Raji (cell line): Measurements from ENCODE around the gene OCRL.

ENCODE experiments used
- POLR2A ChIP-seq: IDR thresholded peaks from 2 replicates; pipeline ENCODE4 v1.6.1; 2011; ENCODE audit warnings: low read depth, low read length, control low read depth; ENCODE audit not compliant: insufficient read depth

OCRL gene

GRCh38 chrX:129599499-129599898, 59.4 kb downstream of the OCRL start:
- no peak for TF ChIP-seq POLR2A

DNA sequence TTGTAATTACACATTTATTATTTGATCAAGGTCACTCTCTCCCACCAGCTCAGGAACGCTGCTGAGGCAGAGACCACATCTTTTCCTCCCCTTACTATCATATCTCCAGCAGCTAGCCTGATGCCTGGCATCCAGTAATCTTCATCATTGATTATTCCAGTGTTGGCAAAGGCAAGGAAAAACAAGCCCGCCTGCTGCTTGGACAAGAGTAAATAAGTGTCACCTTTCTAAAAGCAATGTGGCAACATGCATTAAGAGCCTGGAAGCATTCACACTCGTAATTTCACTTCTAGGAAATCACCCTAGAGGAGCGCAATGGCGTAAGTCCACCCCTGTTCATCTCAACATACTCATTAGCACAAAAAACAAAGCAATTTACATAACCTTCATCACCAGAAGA, 59.9 kb downstream of the OCRL start:
- TF ChIP-seq POLR2A: no peak

DNA sequence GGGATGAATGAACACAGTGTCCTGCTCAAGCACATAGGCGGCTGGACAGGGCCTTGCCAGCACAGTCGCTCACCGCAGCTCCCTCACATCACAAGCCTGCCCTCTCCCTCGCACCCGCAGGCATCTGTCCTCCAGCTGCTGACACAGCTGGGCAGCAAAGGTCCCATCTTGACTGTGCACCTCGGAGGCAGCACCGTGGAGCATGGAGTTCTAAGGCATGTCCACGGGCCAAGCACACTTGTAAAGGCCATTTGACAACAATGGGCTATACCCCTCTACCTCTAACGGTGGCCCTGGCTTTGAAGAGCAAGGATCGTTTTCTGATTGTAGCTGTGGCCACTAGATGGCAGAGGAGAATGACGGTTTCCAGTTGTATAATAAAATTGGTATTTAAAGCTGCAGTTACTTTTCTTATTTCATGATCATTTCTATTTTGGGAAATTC, 60.9 kb downstream of the OCRL start:
- TF ChIP-seq POLR2A: no peak

GRCh38 chrX:129606918-129607317, 66.9 kb downstream of the OCRL start:
- TF ChIP-seq POLR2A: no peak

DNA sequence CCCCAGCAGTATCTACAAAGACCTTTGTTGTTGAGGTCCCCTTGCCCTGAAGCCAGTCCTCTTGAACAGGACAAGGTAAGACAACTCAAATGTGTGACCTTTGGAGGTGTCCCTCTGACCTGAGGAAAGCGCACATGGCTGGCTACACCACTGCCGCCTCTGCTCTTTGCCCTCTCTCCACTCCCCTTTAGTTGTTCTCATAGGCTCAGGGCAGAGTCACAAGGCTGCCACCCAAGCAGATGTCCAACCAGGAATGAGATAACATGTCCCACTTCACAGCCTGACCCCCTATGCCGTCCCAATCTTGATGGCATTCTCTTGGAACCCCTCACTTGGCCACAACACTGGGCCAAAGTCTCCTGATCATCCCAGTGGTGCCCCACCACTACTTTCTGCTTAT, 68.4 kb downstream of the OCRL start:
- TF ChIP-seq POLR2A: no peak

DNA sequence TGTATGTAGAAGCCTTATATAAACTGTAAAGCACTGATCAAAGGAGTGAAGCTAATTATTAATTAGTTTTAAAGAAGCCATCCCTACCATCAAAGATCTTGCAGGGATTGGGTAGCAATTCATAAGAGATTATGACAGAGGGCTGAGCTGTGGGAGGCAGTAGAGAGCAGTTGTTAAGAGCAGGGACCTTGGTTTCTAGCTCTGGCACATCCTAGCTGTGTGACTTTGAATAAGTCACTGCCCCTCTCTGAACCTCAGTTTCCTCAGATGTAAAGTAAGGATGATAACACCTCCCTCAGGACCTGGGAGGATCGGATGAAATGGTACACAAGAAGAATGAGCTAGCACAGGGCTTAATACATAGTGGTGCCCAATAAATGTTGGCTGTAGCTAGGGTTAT, 69.3 kb downstream of the OCRL start:
- TF ChIP-seq POLR2A: no peak

DNA sequence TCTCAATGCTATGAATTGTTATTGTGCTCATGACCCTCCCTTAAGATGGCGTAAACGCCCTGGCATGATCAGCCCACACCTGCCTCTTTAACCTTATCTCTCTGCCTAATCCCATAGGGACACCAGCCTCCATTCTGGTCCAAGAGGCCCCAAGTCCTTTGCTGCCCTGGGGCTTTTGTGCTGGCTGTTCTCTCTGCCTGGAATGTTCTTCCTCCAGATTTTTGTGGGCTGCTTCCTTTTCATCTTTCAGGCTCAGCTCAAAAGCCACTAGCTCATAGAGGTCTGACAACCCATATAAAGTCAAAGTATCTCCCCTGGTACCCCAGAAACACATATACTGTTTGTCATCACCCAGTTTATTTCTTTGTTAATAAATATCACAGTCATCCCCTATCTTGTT, 72.3 kb downstream of the OCRL start:
- TF ChIP-seq POLR2A: no peak

- no peak for TF ChIP-seq POLR2A
Observed at GRCh38 chrX:129613596-129613995, 73.5 kb downstream of the OCRL start.

DNA sequence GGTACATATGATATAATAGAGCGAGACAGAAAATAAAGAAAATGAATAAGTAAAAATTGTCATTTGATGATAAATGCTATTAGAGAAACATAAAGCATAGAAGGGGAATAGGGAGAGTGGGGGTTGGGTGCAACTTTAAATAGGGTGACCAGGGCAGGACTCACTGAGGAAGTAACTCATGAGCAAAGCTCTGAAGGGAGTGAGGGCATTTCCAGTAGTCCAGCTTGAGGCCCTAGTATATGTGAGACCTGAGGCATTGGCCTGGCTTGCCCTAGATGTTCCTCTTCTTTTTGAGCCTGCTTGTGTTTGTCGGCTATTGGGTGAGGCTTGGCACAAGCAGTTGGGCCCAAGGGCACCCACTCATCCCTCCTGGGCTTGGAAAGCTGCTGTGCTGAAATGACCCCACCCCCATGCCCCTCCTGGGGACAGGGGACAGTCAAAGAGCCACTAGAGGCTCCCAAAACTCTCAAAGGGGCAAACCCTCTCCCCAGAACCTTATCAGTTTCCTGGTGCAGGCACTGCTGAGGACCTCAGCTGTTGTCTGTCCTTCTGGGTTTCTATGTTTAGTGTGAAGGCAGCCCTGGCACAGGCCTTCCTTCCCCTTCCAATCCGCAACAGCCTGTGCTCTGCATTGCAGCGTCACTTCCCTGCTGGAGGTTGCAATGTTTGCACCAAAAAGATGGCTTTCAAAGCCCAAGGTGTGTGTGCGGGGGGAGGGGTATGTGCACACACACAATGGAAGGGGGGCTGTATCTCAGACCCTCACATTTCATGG, 74.6 kb downstream of the OCRL start:
- no peak for TF ChIP-seq POLR2A

DNA sequence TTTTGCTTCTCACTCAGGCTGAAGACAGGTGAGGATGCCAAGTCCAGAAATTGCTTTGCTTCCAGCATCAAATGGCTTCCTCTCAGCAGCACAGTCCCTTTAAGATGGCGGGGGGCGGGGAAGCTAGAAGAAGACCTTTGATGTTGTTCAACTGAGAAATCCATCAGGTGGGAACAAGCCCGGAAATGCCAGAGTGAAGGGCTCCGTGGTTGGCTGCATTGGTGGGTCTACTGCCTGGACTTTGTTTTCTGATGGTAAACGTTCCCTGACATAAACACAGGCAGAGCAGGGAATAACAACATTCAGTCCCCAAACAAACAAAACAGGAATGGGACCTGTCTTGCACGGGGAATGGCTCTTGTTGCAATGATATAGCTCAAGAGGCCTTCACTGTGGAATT, 77.4 kb downstream of the OCRL start:
- TF ChIP-seq POLR2A: no peak

- no peak for TF ChIP-seq POLR2A
Observed at GRCh38 chrX:129618997-129619396, 78.9 kb downstream of the OCRL start.

DNA sequence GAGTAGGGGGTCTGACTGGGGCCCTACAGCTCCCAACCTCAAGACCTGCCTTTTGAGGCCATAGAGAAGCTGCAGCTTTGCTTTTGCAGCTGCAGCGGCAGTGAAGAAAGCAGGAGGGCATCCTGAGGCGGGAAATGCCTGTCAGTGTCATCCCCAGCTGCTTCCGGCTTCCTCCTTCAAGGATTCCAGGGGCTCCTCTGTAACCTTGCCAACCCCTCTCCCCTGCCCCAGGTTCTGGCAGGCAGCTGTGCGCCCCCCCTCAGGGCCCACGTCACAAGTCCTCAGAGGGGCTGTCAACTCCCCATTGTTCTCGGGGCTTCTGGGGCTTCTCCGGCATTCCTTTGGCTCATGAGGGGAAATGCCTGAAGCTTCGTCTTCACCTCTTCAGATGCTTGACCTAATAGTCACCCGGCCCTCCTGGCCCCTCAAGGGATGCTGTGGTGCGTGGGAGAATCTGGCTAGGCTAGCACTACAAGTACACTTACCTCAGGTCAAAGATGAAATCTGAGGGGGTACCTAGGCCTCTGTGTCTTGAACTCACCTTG, 82.8 kb downstream of the OCRL start:
- TF ChIP-seq POLR2A: no peak

DNA sequence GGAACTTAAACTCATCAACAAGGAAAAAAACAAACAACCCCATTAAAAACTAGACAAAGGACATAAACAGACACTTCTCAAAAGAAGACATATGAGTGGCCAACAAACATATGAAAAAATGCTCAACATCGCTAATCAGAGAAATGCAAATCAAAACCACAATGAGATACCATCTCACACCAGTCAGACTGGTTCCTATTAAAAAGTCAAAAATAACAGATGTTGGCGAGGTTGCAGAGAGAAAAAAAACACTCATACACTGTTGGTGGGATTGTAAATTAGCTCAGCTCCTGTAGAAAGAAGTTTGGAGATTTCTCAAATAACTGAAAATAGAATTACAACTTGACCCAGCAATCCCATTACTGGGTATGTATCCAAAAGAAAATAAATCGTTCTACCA, 86.0 kb downstream of the OCRL start:
- no peak for TF ChIP-seq POLR2A

DNA sequence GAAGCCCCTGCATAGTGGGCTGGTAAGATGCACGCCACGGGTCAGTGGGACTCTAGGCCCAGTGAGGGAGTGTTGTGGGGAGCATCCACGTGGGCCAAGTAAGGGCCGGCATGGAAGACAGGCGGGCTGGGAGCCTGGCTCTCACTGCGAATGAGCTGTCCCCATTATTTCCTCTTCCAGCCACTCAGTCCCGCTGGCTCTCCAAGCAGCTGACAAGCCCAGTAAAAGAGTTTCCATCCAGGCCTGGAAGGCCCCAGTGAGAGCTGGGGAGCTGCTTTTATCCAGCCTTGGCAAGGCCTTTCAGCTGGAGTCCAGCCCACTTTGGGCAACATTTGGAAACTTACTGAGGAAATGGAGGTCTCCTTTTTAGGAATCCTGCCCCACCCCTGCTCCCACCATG, 89.8 kb downstream of the OCRL start:
- no peak for TF ChIP-seq POLR2A

- no peak for TF ChIP-seq POLR2A
Observed at GRCh38 chrX:129631849-129632248, 91.8 kb downstream of the OCRL start.

- no peak for TF ChIP-seq POLR2A
Observed at GRCh38 chrX:129632443-129632842, 92.4 kb downstream of the OCRL start.

GRCh38 chrX:129634541-129634940, 94.5 kb downstream of the OCRL start:
- TF ChIP-seq POLR2A: no peak
